COLO668 (cell line): ENCODE data around the gene SPI1.
A peak's percentile ranks its signal among the peaks of the same experiment; 100 is the strongest.

ENCODE experiments used
- DNase-seq: peaks from one replicate; lab custom pipeline; 2025; ENCODE audit not compliant: unreplicated experiment; lab: John Stamatoyannopoulos, UW

Gene SPI1

DNA sequence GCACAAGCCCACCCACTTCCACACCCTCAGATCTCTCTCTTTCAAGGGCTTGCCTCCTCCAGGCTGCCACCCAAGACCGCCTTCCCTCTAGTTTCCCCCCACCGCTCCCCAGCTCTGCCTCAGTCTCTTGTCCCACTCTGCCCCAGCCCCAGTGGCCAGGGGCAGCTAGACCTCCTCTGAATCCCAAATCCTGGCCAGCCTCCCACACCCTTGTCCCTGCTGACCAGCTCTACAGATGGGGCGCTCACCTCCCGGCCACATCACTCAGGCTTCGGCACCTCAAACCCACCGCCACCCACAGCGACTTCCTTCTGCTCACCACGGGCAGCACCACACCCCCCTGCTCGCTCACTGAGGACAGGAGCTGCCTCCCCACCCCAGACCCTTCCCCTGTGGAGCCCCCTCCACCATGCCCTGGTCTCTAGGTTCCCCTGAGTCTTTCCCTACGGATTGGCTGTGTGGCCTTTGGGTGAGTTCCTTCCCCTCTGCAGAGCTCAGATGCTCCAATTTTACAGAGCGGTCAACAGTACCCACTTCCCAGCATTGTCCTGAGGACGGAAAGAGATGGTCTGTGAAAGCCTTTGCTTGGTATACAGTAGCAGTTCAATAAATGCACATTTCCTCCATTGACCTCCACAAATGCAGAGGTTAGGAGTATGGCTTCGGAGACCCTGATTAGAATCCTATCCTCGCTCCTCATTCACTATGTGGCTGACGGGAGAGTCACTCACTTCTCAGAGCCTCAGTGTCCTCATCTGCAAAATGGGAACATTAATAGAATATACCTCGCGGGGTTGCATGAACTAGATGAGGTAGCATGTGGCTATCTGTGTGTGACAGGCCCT lies 11.5 kb upstream of the SPI1 start:
- no peak for DNase-seq

DNA sequence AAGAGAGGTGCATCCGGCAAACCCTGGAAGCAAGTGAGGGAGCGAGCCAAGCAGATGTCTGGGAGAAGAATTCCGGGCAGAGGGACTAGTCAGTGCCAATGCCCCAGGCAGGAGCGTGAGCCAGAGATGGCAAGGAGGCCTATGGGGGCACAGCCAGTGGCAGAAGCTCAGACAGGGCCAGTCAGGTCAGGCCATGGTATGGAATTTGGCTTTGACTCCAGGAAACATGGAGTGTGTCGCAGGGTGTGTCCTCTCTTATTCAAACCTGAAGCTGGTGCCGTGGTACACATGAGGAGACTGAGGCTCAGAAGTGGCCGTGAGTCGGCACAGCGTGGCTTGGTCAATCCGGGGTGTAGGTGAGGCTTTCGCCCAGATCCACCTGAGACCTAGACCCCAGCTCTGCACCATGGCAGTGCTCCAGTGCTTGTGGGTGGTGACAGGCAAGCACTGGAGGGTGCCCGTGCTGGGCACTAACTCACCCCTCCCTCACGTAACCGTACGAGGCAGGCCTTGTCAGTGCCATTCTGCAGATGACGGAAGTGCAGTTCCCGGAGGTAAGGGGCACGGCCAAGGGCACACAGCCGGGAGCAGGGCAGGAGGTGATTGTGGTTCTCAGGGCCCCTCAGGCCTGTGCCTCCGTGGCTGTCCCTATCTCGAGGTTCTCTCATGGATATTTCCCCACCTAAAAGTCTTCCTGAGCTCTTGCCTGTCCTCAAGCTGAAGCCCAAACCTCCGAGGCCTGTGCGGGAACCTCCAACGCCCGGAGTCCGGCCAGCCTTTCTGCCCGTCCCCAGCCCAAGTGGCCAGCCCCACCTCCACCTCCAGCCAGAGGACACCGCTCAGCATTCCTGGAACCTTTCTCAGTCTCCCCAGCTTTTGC lies 10.6 kb upstream of the SPI1 start:
- DNase-seq: no peak

DNA sequence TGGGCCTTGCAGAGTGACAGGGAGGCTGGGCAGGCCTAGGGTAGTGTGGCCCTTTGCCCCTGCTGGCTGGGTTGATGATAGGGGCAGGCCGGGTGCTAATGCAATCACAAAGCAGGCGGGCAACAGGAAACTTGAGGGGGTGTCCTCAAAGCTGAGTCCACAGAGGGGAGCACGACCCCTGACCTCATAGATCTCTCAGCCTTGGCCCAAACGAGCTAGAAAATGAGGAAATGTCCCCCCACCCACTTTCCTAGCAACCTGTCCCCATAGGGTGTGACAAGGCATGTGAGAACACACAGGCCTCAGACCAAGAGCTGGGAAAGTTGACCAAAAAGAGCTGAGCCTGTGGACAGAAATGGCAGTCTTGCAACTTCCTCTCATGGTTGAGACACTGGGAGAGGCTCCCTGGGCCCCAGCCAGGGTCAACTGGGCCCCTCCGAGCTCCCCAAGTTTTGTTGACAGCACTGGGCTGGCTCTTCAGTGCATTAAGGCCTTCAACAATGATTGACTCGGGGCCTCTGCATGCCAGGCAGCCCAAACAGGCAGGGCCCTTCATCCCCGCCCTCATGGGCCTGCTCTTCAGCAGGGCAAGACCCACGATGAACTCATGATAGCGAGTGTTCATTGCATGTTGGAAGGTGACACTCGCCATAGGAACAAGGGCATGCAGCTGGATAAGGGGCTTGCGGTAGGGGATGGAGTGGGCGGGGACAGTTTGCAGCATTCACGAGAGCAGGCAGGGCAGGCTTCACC lies 9.8 kb upstream of the SPI1 start:
- DNase-seq: no peak

DNA sequence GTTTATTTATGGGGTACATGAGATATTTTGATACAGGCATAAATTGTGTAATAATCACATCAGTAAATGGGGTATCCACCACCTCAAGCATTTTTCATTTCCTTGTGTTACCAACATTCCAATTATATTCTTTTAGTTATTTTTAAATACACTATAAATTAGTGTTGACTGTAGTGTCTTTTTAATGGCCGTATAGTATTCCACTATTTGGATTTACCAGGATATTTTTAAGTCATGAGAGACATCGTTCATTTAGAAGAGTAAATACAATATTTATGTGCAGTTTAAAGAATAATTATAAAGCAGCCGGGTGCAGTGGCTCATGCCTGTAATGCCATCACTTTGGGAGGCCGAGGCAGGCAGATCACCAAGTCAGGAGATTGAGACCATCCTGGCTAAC lies 6.2 kb upstream of the SPI1 start:
- DNase-seq: no peak

DNA sequence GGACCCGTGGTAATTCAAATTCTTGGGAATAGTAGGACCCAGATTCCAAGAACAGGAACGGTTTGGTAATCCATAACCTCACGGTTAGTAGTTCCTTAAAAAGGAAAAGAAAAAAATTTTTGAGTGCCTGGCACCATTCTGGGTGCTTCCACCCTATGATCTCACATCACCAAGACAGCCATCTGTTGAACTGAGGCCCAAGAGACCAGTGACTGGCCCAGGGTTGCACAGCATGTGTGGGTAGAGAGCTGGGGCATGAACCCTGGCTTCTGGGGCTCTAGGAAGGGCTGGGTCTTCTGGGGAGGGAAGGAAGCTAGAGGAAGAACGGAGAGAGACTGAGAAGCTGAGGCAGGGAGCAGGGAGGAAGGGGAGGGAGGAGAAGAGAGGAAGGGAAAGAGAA lies 4.7 kb upstream of the SPI1 start:
- no peak for DNase-seq

DNA sequence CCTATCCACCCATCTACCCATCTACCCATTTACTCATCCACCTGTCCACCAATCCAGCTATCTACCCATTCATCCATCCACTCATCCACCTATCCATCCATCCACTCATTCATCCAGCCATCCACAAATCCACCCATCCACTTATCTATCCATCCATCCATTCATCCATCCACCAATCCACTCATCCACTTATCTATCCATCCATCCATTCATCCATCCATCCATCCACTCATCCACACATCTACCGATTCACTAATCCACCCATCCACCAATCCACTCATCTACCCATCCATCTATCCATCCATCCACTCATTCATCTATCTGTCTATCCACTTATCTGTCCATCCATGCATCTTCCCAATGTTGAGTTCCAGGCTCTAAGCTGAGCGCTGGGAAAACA lies 1.7 kb upstream of the SPI1 start:
- DNase-seq: no peak

DNA sequence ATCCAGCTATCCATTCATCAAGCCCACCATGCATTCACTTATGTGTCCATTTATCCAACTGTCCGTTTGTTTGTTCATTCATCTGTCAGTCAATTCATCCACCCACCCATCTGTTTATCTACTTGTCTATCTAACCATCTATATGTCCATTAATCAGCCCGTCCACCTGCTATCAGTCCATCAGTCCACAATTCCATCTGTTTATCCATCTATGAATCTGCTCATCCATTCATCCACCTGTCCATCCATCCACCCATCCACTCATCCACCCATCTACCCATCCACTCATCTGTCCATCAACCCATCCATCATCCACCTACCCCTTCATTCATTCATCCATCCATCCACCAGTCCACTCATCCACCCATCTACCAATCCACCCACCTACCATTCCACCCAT lies 970 bp upstream of the SPI1 start:
- no peak for DNase-seq

DNA sequence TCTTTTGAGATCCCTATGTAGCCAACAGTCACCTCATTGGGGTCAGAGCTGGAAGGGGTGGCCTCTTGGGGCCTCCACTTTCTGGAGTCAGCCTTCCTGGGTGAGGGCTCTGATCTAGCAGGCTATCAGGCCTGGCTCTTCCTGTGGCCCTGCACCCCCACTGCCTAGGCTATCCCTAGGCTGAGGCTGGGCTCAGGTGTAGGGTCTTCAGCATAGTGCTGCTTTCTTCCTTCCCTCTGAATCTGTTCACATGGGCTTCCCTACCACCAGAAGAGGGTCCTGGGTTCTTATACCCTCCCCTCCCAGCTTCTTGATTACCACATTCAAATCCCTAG lies 456 bp upstream of the SPI1 start:
- no peak for DNase-seq

DNA sequence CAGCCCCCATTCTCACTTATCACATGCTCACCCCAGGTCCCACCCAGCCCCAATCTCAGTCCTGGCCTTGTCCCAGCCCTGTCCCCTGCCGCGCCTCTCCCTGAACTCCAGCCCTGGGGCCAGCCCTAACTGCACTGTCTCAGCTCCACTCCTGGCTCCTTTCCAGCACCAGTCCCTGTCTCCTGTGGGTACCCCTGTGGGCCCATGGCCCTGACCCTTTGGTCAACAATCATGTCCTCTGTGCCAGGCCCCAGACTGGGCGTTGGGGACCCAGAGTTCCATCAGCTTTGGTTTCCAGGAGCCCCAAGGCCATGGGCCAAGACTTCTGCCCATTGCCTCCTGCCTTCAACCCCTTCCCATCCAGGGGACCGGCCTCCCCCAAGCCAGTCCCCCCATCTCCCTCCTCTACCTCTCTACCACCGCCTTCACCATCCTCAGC lies 757 bp downstream of the SPI1 start:
- DNase-seq: no peak

DNA sequence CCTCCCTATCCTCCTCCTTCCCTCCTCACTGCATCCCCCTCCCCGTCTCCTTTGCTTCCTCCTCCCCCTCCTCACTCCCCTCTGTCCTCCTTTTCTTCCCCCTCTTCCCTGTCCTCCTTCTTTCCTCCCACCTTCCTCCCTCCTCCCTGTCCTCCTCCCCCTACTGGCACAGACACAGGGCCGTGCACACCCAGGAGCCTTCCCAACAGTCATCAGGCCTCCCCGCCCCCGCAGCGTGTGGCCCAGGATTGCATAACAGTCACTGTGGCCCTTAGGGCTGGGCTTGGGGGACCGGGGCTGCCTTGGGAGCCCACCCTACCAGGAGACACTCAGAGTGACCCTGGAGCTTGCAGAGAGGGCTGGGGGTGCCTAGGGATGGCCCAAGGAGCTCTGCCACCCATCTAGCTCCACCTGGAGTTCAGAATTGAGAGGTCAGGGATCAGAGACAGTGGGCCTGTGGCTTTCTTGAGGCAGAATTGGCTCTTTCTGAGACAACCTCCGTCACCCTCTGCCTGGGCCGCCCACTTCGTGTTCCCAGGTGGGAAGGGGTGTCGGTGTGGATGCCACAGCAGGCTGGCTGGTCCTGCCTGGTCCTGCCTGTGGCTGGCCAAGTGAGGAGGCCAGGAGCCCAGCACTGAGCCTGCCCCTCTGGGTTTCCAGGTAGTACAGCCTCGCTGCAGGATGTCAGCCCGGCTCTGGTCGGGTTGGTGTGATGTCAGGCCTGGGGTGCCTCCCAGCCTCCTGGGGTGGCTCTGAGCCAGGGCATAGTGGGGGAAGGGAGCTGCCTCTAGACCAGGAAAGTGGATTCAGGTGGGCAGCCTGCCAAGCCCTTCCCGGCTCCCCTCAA lies 1.6 kb downstream of the SPI1 start:
- DNase-seq: no peak

DNA sequence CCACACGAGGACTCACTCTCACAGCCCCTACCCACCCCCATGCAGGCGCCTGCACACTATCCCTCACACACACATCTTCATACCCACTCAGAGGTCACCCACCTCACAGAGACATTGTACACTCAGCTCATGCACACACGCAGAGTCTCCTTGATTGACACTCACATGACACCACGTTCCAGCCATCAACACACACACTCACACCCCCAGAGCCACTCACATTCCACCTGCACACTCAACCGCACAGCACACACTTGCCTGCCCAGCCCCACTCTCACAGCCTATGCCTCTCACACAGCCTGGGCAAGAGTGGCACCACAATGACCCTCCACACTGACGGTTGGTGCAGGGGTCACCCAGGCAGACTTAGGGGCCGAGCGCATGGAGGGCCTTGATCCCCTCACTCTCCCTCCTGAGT lies 2.2 kb downstream of the SPI1 start:
- DNase-seq: no peak

DNA sequence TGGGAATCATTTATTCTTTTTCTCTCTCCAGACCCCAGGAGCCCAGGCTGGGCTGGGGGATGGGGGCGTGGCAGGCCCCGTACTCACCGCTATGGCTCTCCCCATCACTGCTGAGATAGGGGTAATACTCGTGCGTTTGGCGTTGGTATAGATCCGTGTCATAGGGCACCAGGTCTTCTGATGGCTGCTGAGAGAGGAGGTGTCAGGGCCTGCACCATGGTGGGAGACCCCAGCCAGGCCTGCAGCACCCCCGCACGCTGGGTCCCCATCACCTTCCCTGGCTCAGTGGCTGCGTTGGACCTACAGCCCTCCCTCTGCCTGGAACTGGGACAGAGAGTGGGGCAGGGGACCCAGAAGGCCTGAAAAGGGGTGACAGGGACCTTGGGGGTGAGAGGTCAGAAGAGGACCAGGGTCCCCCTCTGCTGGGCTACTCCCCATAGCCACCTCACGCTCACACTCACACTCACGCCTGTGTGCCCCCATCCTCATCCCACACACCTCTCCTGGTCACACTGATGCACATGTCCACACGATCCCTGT lies 2.7 kb downstream of the SPI1 start:
- DNase-seq: no peak

DNA sequence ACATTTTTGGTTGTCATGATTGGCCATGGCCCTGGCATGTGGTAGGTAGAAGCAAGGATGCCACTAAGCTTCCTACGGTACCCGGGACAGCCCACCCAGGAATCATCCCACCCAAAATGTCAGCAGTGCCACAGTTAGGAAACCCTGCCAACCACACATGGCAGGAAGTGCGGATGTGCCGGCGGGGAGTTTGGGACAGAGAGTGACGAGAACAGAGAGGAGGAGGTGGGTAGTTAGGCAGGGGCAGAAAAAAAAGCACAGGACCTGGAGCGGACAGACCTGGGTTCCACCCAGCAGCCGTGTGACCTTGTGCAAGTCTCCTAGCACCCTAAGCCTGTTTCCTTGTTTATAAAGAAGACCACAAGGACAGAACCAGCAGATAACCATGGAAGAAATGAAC lies 3.3 kb downstream of the SPI1 start:
- DNase-seq: no peak

DNA sequence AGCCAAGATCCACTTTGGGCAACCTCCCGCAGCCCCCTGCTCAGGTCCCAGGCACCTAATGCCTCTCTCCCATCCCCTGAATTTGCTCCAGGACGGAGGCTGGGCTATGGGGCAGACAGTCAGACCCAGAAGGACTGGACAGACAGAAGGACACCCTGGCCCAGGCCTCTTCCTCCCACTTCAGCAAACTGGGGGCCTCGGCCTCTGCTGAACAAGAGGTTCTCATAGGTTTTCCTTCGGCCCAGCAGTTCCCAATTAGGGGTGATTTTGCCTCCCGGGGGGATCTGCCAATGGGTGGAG lies 3.7 kb downstream of the SPI1 start:
- no peak for DNase-seq

DNA sequence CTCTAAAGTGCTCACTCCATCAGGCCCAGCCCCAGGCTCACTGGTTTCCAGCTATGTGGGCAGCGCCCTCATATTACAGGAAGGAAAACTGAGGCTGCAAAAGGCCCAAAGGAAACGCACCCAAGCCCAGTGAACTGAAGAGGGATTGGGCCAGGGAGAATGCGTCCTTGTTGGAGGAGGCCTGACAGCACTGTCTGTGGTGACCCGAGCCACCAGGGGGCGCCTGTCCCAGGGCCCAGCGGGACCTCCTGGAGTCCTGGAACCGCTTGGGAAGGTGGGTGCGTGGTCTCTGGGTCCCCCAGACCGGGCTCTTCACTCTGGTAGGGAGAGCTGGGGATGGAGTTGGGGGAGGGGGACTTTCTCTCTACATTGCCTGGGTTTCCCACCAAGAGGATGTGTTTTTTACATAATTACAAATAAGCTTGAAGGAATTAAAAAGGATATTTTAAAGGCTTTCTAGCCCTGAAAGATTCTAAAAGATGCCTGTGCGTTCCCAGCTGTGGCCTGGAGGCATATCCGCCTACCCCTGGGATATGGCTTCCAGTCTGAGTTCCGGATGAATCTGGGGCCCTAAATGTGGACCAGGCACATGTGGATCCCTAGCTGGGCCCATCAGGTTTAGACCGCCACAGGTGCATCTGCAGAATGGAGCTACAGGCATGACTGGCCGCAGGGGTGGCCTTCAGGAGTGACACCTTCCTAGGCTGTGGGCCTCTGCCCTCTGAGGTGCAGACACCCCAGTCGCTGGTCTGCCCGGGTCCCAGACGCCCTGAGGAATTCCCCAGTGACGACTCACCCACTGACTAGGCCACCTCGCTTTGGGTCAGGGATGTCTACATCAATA lies 4.2 kb downstream of the SPI1 start:
- peak; percentile 81 for DNase-seq

DNA sequence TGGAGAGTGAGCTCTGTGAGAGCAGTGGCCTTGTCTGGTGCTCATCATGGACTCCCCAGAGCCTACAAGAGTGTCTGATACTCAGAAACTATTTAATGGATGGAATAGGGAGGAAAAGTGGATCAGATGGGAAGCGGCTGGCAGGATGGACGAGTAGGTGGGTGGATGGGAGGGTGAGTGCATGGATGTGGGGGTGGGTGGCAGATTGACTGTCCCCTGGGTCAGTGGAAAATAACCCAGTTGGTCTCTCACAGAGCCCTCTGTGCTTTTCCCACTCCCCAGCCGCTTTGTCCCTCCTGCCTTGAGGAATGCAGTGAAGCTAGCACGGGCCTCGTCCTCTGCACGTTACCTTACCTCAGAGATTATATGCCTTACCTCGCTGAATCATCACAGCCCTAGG lies 5.9 kb downstream of the SPI1 start:
- no peak for DNase-seq

DNA sequence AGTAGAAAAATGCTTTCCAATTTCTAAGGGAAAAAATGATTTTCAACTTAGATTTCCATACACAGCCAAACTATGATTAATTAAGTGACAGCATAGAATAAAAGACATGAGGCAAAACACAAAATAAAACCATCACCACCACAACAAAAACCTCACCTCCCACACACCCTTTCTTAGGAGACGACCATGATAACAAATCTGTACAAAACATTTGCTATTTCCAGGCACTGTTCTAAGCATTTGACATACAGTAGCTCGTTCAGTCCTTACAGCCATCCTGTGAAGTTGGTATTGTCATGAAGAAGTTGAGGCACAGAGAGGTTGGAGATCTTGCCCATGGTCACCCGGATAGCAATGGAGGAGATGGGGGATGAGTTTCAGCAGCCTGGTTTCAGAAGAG lies 8.7 kb downstream of the SPI1 start:
- DNase-seq: no peak

DNA sequence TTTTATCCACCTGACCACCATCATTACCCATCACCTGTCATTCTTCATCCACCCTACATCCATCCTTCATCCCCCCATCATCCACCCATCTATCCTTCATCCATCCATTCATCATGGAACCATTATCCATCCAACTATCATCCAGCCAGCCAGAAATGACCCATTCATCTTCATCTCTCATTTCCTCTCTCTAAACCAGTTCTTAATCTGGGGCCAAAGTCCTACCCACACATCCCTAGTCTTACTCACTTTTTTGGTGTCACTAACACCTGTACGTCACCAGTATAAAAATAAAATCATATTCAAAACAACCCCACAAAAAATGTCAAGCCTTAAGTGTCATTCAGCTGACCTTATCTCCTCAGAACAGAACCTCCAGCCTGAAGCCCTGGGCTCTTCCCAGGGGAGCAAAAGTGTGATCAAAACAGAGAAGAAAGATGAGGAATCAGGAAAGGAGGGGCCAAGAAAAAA lies 12.3 kb downstream of the SPI1 start:
- DNase-seq: no peak

DNA sequence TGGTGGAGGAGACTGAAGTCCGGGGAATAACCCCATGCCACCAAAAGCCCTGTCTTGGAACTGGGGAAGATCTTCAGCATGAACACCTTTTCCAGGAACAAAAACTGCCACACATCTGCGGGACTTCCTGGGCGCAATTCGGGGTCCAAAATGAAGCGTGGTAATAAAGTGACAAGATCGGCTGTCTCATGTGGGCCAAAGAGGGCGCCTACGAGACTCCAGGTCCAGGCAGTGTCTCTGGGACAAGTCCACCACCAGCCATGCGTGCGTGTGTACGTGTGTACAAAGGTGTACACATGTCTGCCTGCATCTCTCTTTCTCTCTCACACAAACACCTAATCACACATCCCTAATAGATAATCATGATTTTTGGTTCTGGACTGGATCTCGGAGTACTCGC lies 16.9 kb downstream of the SPI1 start:
- no peak for DNase-seq

DNA sequence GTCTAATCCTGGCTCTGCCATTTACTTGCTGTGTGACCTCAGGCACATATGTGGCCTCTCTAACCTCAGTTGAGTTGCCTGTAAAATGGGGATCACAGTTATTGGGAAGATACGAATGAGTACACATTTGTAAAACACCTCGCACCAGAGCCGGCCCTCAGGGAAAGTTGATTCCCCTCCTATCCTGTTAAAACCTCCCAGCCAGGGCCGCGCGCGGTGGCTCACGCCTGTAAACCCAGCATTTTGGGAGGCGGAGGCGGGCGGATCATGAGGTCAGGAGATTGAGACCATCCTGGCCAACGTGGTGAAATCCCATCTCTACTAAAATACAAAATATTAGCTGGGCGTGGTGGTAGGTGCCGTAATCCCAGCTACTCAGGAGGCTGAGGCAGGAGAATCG lies 18.0 kb downstream of the SPI1 start:
- no peak for DNase-seq
